Islet of Langerhans (tissue), 1 donor: ENCODE measurements around the gene MYO16.

Source experiments
- FAIRE-seq: peaks from one replicate; lab custom pipeline; 2011; peaks lifted over from hg19 to GRCh38; lab: Jason Lieb, UNC

The MYO16 gene

GRCh38 chr13:109156181-109156935, 526.9 kb downstream of the MYO16 start:
- no peak for FAIRE-seq

- FAIRE-seq: no peak
Observed at GRCh38 chr13:109157275-109157674, 527.9 kb downstream of the MYO16 start.

- no peak for FAIRE-seq
Observed at GRCh38 chr13:109158383-109158782, 529.0 kb downstream of the MYO16 start.

- FAIRE-seq: no peak
Observed at GRCh38 chr13:109159650-109160309, 530.4 kb downstream of the MYO16 start.

- FAIRE-seq: no peak
Observed at GRCh38 chr13:109160357-109160756, 530.9 kb downstream of the MYO16 start.

GRCh38 chr13:109160887-109161669, 531.7 kb downstream of the MYO16 start:
- FAIRE-seq: no peak

GRCh38 chr13:109162248-109163036, 533.0 kb downstream of the MYO16 start:
- FAIRE-seq: no peak

- no peak for FAIRE-seq
Observed at GRCh38 chr13:109163037-109163379, 533.6 kb downstream of the MYO16 start.

- no peak for FAIRE-seq
Observed at GRCh38 chr13:109165417-109165904, 536.0 kb downstream of the MYO16 start.

GRCh38 chr13:109166804-109167203, 537.4 kb downstream of the MYO16 start:
- FAIRE-seq: no peak

GRCh38 chr13:109172136-109172535, 542.7 kb downstream of the MYO16 start:
- no peak for FAIRE-seq

GRCh38 chr13:109175666-109176065, 546.3 kb downstream of the MYO16 start:
- FAIRE-seq: no peak

- FAIRE-seq: no peak
Observed at GRCh38 chr13:109180905-109181425, 551.6 kb downstream of the MYO16 start.

GRCh38 chr13:109182777-109183465, 553.5 kb downstream of the MYO16 start:
- no peak for FAIRE-seq

GRCh38 chr13:109191413-109191812, 562.0 kb downstream of the MYO16 start:
- no peak for FAIRE-seq

- no peak for FAIRE-seq
Observed at GRCh38 chr13:109192306-109192705, 562.9 kb downstream of the MYO16 start.

- FAIRE-seq: no peak
Observed at GRCh38 chr13:109196948-109197347, 567.5 kb downstream of the MYO16 start.

- no peak for FAIRE-seq
Observed at GRCh38 chr13:109198585-109198984, 569.2 kb downstream of the MYO16 start.

- no peak for FAIRE-seq
Observed at GRCh38 chr13:109199280-109199679, 569.9 kb downstream of the MYO16 start.

GRCh38 chr13:109200556-109200955, 571.1 kb downstream of the MYO16 start:
- no peak for FAIRE-seq

GRCh38 chr13:109203587-109203986, 574.2 kb downstream of the MYO16 start:
- no peak for FAIRE-seq
